Ovary (tissue), 9 donors: ENCODE data around the gene TPX2. TPM values are rescaled to one million over a fixed set of nuclear protein-coding genes. Genes with fewer than 3 reads are reported as not detected.

Source experiments
- DNase-seq, 5 donors: peaks; one replicate each; pipeline ENCODE4 v3.0.0-alpha.2; 2019 to 2020
- H3K27ac ChIP-seq, 2 donors: fragments of 200-600 bp; one replicate each; pipeline versions ENCODE4 v1.5.1 to v1.8.0; 2019 to 2022
- H3K27me3 ChIP-seq: fragments of 200-600 bp; one replicate; pipeline ENCODE4 v1.8.0; 2022
- H3K36me3 ChIP-seq: fragments of 200-600 bp; sonication (generic); one replicate; pipeline ENCODE4 v1.5.1; 2019
- H3K4me1 ChIP-seq: one replicate; pipeline ENCODE4 v1.8.1; 2013; ENCODE audit warnings: mild to moderate bottlenecking, moderate library complexity; ENCODE audit not compliant: insufficient read depth
- H3K4me3 ChIP-seq: fragments of 200-600 bp; sonication (generic); one replicate; pipeline ENCODE4 v1.5.1; 2017
- H3K9me3 ChIP-seq, 2 donors: fragments of 200-600 bp in 1 of 2; sonication (generic) in 1 of 2; one replicate each; pipeline versions ENCODE4 v1.5.1 to v1.8.1; 2013 to 2019; ENCODE audit warnings: mild to moderate bottlenecking in 1 of 2, moderate library complexity in 1 of 2
- CTCF ChIP-seq, 3 donors: fragments of 450-650 bp in 2 of 3; fragments of 200-600 bp in 1 of 3; IDR thresholded peaks; one replicate each; pipeline versions ENCODE4 v1.5.1 to v1.8.0; 2016 to 2022; ENCODE audit warnings: antibody characterized with exemption in 3 of 3, mild to moderate bottlenecking in 1 of 3
- EP300 ChIP-seq: sonication (generic); formaldehyde crosslinking; IDR thresholded peaks from one replicate; pipeline ENCODE4 v1.6.1; 2017; ENCODE audit warnings: antibody characterized with exemption
- POLR2A ChIP-seq: fragments of 450-650 bp; IDR thresholded peaks from one replicate; pipeline ENCODE4 v1.6.1; 2017; ENCODE audit warnings: antibody characterized with exemption, mild to moderate bottlenecking, moderate library complexity
- WGBS, 3 donors: extraction: QIAGEN DNeasy Blood & Tissue Kit in 1 of 3; methylation state at CpG; one replicate each; pipeline versions ENCODE4 v1.1.5 to v1.1.7; 2013 to 2017; 5-methylcytosine and 5-hydroxymethylcytosine counted together
- intact Hi-C, 4 donors: fragments of 100-400 bp; cut with DNase I; formaldehyde crosslinking; loops; one replicate each; pipeline versions ENCODE4 v1.11.0 to v1.15.1; 2022 to 2023
- polyA plus RNA-seq, 2 donors: library from polyadenylated mRNA; stranded (reverse); fragments of 200-250 nt in 1 of 2; fragments of 350-450 nt in 1 of 2; fragmentation: Illumina TruSeq in 1 of 2; extraction: RNeasy Lipid Tissue Mini Kit (QIAGEN cat#74804) in 1 of 2; gene quantifications; one replicate each; pipeline ENCODE4 v1.2.3, GENCODE V29; 2013 to 2014
- total RNA-seq, 7 donors: library from RNA; depleted of rRNA in 2 of 7; stranded (reverse); fragments of >200 nt in 2 of 7; fragmentation: NEBNext Ultra II Directional in 3 of 7; extraction: Animal tissue kit (Norgen Biotek cat#: 25700) in 3 of 7; gene quantifications; one replicate each; pipeline versions ENCODE4 v1.1.0 to v1.2.4, GENCODE V29; 2016 to 2023
- donor health status: DM: no; HTN: no; CAD: no; lungs with moderate emphysema.
- donor health status: DM: no; HTN: no; CAD: no.
- donor health status: Bipolar disorder and iron deficiency.
- donor health status: DM: yes; HTN: yes; CAD: no.
- donor health status: DM: no; HTN: no; CAD: no.
- donor health status: DM: yes; HTN: yes; CAD: no.

TPX2 gene
- total and polyA plus RNA-seq, 9 donors, result 0.10 to 5.2 (median 0.91) TPM

DNA sequence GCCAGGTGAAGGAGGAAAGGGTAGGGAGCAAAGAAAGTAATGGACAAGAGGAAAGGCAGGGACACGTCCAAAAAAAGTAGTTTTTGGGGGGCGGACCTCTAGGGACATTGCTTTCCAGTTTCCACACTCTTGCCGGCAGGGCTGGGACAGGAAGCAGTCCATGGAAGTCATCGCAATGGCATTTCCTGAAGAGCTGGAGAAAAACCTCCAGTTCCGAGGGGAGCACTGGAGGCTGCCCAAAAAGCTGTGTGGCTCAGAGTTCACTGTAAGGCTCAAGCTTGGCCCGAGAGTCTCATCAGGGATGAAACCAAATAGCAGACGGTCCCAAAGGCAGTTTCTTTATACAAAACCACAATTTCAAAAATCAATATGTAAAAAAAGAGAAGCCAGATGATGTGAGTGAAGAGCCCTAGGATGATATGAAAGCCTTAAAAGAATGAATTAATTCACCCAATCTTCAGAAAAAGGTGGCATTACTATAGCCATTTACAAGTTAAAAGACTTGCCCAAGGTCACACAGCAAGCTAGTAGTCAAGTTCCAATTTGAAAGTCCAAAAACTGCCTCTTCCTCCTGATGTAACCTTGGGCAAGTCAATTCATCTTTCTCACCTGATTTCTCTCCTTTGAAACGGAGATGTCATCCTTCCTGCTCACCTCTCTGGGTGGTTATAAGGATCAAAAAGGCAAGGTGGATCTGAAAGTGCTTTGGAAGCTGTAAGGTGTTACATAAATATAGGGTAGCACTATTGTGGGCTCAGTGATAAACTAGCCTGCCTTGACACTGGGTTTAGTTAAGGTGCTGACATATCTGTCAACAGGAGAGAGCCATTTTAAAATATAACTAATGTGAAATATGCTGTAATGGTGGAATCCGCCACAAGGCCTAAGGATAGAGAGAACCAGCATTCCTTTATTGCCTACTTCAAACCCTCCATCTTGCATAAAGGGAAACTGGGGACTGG, 25.5 kb upstream of the TPX2 start:
- Histone ChIP-seq H3K4me3 (no peak overlapping the region), H3K27ac (peak overlapping the region in 1 of 2 donors; percentile 36), H3K9me3 (no peaks in the 10 kb centered on the region), H3K4me1 (peaks cover 17% of the 10 kb centered on the region), H3K27me3 (no peaks in the 10 kb centered on the region), H3K36me3 (no peaks in the 10 kb centered on the region)
- peak; percentile 41 to 68 (median 64) for DNase-seq
- TF ChIP-seq CTCF (IDR thresholded peaks at IDR 0.05) (no peak), EP300 (no peak), POLR2A (no peak)
- intact Hi-C loops, result loop anchor here in 1 of 4 donors (10.0 kb wide), 1 partner anchor 149 kb away; no protein-coding TSS in a partner anchor
- 30 to 36% (median 31%) methylated on average over 9 of the region's 9 CpGs for WGBS, 3 donors

DNA sequence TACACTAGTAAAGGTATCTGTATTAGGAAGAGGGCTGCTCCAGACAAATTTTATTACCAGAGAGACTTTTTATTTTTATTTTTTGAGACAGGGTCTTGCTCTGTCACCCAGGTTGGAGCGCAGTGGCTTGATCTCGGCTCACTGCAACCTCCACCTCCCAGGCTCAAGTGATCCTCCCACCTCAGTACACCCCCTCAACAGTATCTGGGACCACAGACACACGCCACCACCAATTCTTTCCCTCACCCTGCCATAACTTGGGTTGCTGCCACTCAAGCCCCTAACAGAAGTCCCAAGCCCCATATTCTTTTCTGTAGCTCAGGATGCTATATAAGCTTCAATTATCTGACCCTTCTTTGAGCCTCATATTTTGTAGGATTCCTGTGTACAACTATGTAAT, 23.3 kb upstream of the TPX2 start:
- Histone ChIP-seq H3K27me3 (no peaks in the 10 kb centered on the region), H3K36me3 (no peaks in the 10 kb centered on the region), H3K4me1 (peaks cover 24% of the 10 kb centered on the region), H3K27ac (no peak overlapping the region), H3K4me3 (no peak overlapping the region), H3K9me3 (no peaks in the 10 kb centered on the region)
- TF ChIP-seq POLR2A, result no peak
- TF ChIP-seq EP300, result no peak
- TF ChIP-seq CTCF (IDR thresholded peaks at IDR 0.05), result no peak
- 59 to 60% (median 60%) methylated on average over 3 of the region's 3 CpGs for WGBS, 3 donors
- intact Hi-C loops, result loop anchor here in 1 of 4 donors (10.0 kb wide), 1 partner anchor 151 kb away; no protein-coding TSS in a partner anchor
- DNase-seq, result no peak

GRCh38 chr20:31716351-31716750, 22.7 kb upstream of the TPX2 start:
- peaks cover 28% of the 10 kb centered on the region for H3K4me1 ChIP-seq
- H3K4me3 ChIP-seq, result no peak overlapping the region
- TF ChIP-seq EP300 (no peak), CTCF (IDR thresholded peaks at IDR 0.05) (no peak), POLR2A (no peak)
- H3K9me3 ChIP-seq, result no peaks in the 10 kb centered on the region
- intact Hi-C loops, result loop anchor here in 1 of 4 donors (10.0 kb wide), 1 partner anchor 152 kb away; no protein-coding TSS in a partner anchor
- DNase-seq, result no peak
- no peak overlapping the region for H3K27ac ChIP-seq
- 72 to 80% (median 76%) methylated on average over 1 of the region's 1 CpG for WGBS, 3 donors
- no peaks in the 10 kb centered on the region for H3K36me3 ChIP-seq
- H3K27me3 ChIP-seq, result no peaks in the 10 kb centered on the region

DNA sequence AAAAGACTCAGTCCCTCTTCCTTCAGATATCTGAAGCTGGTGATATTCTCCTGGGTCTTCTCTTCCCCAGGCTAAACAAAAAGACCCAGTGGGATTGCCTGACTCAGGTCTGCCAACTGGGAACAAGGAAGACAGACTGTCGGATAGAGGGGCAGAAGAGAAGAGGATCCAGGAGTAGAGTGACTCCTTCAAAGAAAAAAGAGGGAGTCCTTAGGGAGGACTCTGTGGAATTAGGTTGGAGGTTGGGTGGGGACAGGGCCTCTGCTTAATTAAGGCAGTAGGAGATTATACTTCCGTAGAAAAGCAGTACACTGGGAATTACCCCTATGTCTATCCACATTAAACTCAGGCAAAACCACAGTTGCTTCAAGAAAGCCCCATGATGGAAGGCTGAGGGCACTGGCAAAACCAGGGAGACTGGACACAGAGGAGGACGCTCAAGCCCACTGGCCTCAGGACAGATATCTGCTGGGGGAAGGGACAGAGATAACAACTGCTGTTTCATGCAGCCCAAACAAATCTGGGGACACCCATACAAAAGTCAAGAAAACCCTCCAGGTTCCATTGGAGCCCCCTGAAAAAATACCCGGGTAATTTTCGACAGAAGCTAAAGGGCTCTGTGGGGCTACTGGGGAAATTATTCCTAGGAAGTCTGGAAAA, 22.1 kb upstream of the TPX2 start:
- intact Hi-C loops, result loop anchor here in 1 of 4 donors (10.0 kb wide), 1 partner anchor 152 kb away; no protein-coding TSS in a partner anchor
- Histone ChIP-seq H3K27me3 (no peaks in the 10 kb centered on the region), H3K27ac (no peak overlapping the region), H3K9me3 (no peaks in the 10 kb centered on the region), H3K36me3 (no peaks in the 10 kb centered on the region), H3K4me1 (peaks cover 33% of the 10 kb centered on the region), H3K4me3 (no peak overlapping the region)
- DNase-seq, result no peak
- 82 to 87% (median 86%) methylated on average over 5 of the region's 5 CpGs for WGBS, 3 donors
- TF ChIP-seq POLR2A, result no peak
- TF ChIP-seq EP300, result no peak
- no peak for TF ChIP-seq CTCF (IDR thresholded peaks at IDR 0.05)
